Gastrocnemius medialis (tissue), 4 donors: ENCODE results near the gene RPP25L. TPM values are rescaled to one million over a fixed set of nuclear protein-coding genes. Genes with fewer than 3 reads are reported as not detected.

Source experiments
- ATAC-seq, 2 donors: fragments of 150-250 bp; one replicate each; pipeline ENCODE4 v1.9.1; 2016
- DNase-seq, 2 donors: peaks; one replicate each; pipeline ENCODE4 v3.0.0-alpha.2; 2019
- H3K27ac ChIP-seq, 4 donors: fragments of 200-600 bp; sonication (generic); 1 replicate in 1 of 4; 2 replicates in 3 of 4; pipeline ENCODE4 v1.5.1; 2016 to 2018; ENCODE audit warnings: mild to moderate bottlenecking in 2 of 4, moderate library complexity in 1 of 4
- H3K27me3 ChIP-seq, 3 donors: fragments of 200-600 bp; sonication (generic) in 2 of 3; 1 replicate in 1 of 3; 2 replicates in 2 of 3; pipeline versions ENCODE4 v1.5.1 to v1.6.0; 2016 to 2019; ENCODE audit warnings: mild to moderate bottlenecking in 1 of 3, moderate library complexity in 1 of 3
- H3K36me3 ChIP-seq, 2 donors: fragments of 200-600 bp; sonication (generic) in 1 of 2; one replicate each; pipeline ENCODE4 v1.5.1; 2017 to 2018
- H3K4me1 ChIP-seq, 2 donors: fragments of 200-600 bp; sonication (generic) in 1 of 2; one replicate each; pipeline ENCODE4 v1.5.1; 2016 to 2017; ENCODE audit warnings: mild to moderate bottlenecking in 2 of 2
- H3K4me3 ChIP-seq, 4 donors: fragments of 200-600 bp; sonication (generic) in 3 of 4; 1 replicate in 1 of 4; 2 replicates in 3 of 4; pipeline ENCODE4 v1.5.1; 2016 to 2019; ENCODE audit warnings: mild to moderate bottlenecking in 2 of 4
- H3K9me3 ChIP-seq, 3 donors: fragments of 200-600 bp; sonication (generic) in 2 of 3; 1 replicate in 1 of 3; 2 replicates in 2 of 3; pipeline ENCODE4 v1.5.1; 2016 to 2019
- CTCF ChIP-seq, 5 experiments: fragments of 450-650 bp in 3 of 5; fragments of 200-600 bp in 2 of 5; sonication (generic) in 2 of 5; IDR thresholded peaks in 4 of 5; conservative IDR thresholded peaks in 1 of 5; 1 replicate in 4 of 5; 2 replicates in 1 of 5; pipeline ENCODE4 v1.5.1; 2016 to 2019; ENCODE audit warnings: antibody characterized with exemption in 5 of 5, mild to moderate bottlenecking in 3 of 5, moderate library complexity in 3 of 5
- POLR2A ChIP-seq, 2 donors: fragments of 450-650 bp; IDR thresholded peaks; one replicate each; pipeline ENCODE4 v1.6.1; 2017; ENCODE audit warnings: antibody characterized with exemption in 2 of 2, mild to moderate bottlenecking in 2 of 2, moderate library complexity in 2 of 2
- in situ Hi-C, 4 donors: fragments of 200-750 bp; cut with MboI; loops; one replicate each; pipeline versions ENCODE4 v1.15.0 to v1.8.0; 2017; ENCODE audit warnings: low sequenced_read_pairs in 4 of 4
- intact Hi-C: fragments of 100-400 bp; cut with DNase I; formaldehyde crosslinking; loops from one replicate; pipeline ENCODE4 v1.15.1; 2023; ENCODE audit warnings: low total_unique reads
- total RNA-seq, 4 donors: library from RNA; depleted of rRNA; stranded (reverse); fragments of >200 nt; gene quantifications; one replicate each; pipeline versions ENCODE4 v1.1.0 to v1.2.3, GENCODE V29; 2016

The RPP25L gene
- total RNA-seq, 4 donors from 2014 or later = 53.7 to 138 (median 97.2) TPM

DNA sequence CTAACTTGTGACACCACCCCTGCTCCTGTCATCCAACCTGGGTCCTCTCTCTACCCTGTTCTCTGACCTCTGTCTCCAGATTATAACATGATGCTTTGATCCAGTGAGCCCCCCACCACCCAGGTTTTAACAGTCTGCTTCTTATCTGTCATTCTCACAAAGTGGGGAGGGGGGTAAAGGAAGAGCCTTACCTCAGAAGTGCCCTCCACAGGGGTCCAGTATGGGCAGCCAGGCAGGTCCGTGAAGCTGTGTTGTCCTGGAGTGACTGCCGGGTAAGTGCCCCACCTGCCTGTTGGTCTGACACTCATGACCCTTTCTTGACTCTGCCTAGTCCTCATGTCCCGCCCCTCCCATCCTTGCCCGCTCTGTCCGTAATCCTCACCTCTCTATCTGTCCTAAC lies 43.5 kb upstream of the RPP25L start:
- Histone ChIP-seq H3K27me3 (no peaks in the 10 kb centered on the region), H3K4me3 (no peak overlapping the region), H3K4me1 (peaks cover 28 to 41% of the 10 kb centered on the region in 2 donors), H3K36me3 (no peaks in the 10 kb centered on the region), H3K9me3 (no peaks in the 10 kb centered on the region), H3K27ac (peak overlapping the region in 1 of 4 donors; percentile 91)
- TF ChIP-seq CTCF (IDR thresholded peaks at IDR 0.05 in 4 of 5, conservative IDR thresholded peaks at IDR 0.05 in 1 of 5) (no peak), POLR2A (IDR thresholded peaks at IDR 0.05) (no peak)
- intact Hi-C loops (no loop called here), in situ Hi-C loops (loop anchor here in 1 of 4 donors (25.0 kb wide), 1 partner anchor 432 kb away; the partner anchor contains the start of genes FANCG and PIGO)
- DNase-seq = no peak
- no peak for ATAC-seq

- Histone ChIP-seq H3K36me3 (peaks cover 0 to 4% of the 10 kb centered on the region in 2 donors), H3K4me3 (no peak overlapping the region), H3K27ac (peak overlapping the region; percentile 88 to 91 (median 89)), H3K9me3 (no peaks in the 10 kb centered on the region), H3K4me1 (peaks cover 28 to 41% of the 10 kb centered on the region in 2 donors), H3K27me3 (no peaks in the 10 kb centered on the region)
- ATAC-seq (no peak), DNase-seq (peak in 1 of 2 donors; percentile 63)
- in situ Hi-C loops = loop anchor here in 1 of 4 donors (25.0 kb wide), 1 partner anchor 433 kb away; the partner anchor contains the start of genes FANCG and PIGO
- TF ChIP-seq POLR2A (IDR thresholded peaks at IDR 0.05) (no peak), CTCF (IDR thresholded peaks at IDR 0.05 in 4 of 5, conservative IDR thresholded peaks at IDR 0.05 in 1 of 5) (no peak)
- intact Hi-C loops = loop anchor here (5.0 kb wide), 1 partner anchor 333 kb away; the partner anchor contains the start of gene DNAJB5
Measured at GRCh38 chr9:34654323-34655051, 42.6 kb upstream of the RPP25L start.

DNA sequence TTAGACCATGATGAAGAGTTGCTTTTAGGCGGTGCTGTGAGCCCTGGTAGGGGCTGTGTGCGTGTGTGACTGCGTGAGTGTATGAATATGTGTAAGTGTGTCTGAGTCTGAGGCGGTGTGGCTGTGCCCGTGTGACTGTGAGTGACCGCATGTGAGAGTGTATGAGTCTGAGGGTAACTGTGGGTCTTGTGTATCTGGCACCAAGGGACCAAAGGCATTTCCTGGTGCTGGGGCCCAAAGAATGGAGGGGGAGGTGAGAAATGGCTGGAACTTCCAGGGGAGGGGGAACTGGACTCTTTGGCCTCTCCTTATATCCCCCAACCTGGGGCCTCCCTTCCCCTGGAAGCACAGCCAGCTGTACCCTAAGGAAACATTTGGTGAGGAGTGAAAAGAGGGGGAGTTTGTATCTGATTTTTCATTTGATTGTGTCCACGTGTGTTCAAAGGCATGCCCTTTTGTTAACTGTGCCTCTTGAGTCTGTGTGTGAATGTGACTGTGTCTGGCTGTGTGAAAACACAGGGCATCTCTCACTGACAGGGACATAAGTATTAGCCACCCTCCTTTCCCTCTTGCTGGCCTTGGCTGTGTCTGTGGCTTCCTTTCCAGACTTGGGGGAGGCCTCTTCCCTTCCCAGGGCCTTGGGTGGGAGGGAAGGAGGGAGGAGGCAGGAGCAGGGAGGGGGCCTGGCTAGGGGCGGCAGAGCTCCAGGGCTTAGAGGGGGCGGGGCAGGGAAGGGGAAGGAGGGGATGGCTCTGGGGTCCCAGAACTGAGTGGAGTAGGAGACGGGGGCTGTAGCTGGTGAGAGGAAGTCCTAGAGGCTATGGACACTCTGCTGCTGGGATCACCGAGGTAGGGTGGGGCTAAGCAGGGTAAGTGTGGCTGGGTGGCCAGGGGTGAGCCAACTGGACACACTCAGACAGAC lies 41.5 kb upstream of the RPP25L start:
- TF ChIP-seq POLR2A (IDR thresholded peaks at IDR 0.05) = no peak
- TF ChIP-seq CTCF (IDR thresholded peaks at IDR 0.05 in 4 of 5, conservative IDR thresholded peaks at IDR 0.05 in 1 of 5) = no peak
- peak overlapping the region in 3 of 4 donors; percentile 56 to 62 (median 59) for H3K4me3 ChIP-seq
- H3K4me1 ChIP-seq = peaks cover 35 to 41% of the 10 kb centered on the region in 2 donors

GRCh38 chr9:34652602-34653000 lies 40.7 kb upstream of the RPP25L start:
- TF ChIP-seq CTCF (IDR thresholded peaks at IDR 0.05 in 4 of 5, conservative IDR thresholded peaks at IDR 0.05 in 1 of 5) (no peak), POLR2A (IDR thresholded peaks at IDR 0.05) (no peak)
- intact Hi-C loops (loop anchor here (1.0 to 5.0 kb wide), 3 partner anchors 13 to 335 kb away; partner anchors contain the start of gene DNAJB5), in situ Hi-C loops (loop anchor here in 1 of 4 donors (25.0 kb wide), 1 partner anchor 435 kb away; the partner anchor contains the start of genes FANCG and PIGO)
- Histone ChIP-seq H3K4me1 (peaks cover 40 to 49% of the 10 kb centered on the region in 2 donors), H3K27ac (peak overlapping the region; percentile 88 to 91 (median 89)), H3K36me3 (peaks cover 0 to 14% of the 10 kb centered on the region in 2 donors), H3K9me3 (no peaks in the 10 kb centered on the region), H3K27me3 (no peaks in the 10 kb centered on the region), H3K4me3 (peak overlapping the region; percentile 40 to 62 (median 58))
- ATAC-seq (peak; percentile 10 to 12), DNase-seq (no peak)

More for the DNA sequence above, 41.5 kb upstream of the RPP25L start:
- intact Hi-C loops (loop anchor here (5.0 kb wide), 1 partner anchor 334 kb away; the partner anchor contains the start of gene DNAJB5), in situ Hi-C loops (loop anchor here in 1 of 4 donors (25.0 kb wide), 1 partner anchor 434 kb away; the partner anchor contains the start of genes FANCG and PIGO)
- H3K36me3 ChIP-seq = peaks cover 0 to 14% of the 10 kb centered on the region in 2 donors
- peak overlapping the region; percentile 88 to 91 (median 89) for H3K27ac ChIP-seq
- H3K9me3 ChIP-seq = no peaks in the 10 kb centered on the region
- no peaks in the 10 kb centered on the region for H3K27me3 ChIP-seq
- DNase-seq (no peak), ATAC-seq (no peak)
